Islet precursor cell (in vitro differentiated cells): ENCODE measurements around the gene NDEL1.

ENCODE experiments used
- DNase-seq: peaks from one replicate; pipeline ENCODE4 v3.0.0-alpha.2; 2018

The NDEL1 gene

GRCh38 chr17:8480011-8480976 is 44.6 kb downstream of the NDEL1 start:
- no peak for DNase-seq

DNA sequence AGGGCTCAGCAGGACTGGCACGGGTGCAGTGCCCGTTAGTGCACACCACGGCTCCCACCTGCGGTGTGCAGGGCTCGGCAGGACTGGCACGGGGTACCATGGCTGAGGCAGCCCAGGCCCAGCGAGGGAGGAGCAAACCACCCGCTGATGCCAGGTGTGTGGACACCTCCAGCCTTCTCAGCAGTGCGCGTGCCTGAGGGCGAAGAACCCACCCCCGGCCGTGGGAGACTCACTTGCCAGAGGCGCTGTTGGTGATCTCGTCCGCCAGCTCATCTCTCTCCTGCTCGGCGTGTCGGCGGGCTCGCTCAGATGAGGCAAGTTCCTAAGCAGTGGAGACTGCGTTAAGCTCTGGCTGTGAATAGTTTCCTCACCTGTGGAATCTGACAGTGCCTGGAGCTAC is 45.4 kb downstream of the NDEL1 start:
- no peak for DNase-seq

GRCh38 chr17:8481703-8482102 is 46.0 kb downstream of the NDEL1 start:
- no peak for DNase-seq

DNA sequence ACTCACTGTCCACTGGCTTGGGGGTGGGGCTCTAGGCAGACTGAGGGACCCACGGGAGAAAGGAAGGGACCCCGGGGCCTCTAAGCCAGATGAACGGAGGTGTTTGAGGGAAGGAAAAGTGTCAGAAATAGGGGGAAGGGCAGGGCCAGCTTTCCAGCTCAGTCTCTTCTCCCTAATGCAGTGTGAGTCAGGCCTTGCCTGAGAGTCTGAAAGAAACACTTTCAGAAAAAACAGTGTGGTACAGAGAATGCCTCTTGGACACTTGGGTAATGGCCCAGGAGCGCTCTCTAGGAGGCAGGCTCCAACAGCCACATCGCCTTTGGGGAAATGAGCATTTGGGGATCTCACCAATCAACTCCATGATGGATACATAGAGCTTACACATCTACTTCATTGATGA is 46.9 kb downstream of the NDEL1 start:
- no peak for DNase-seq

DNA sequence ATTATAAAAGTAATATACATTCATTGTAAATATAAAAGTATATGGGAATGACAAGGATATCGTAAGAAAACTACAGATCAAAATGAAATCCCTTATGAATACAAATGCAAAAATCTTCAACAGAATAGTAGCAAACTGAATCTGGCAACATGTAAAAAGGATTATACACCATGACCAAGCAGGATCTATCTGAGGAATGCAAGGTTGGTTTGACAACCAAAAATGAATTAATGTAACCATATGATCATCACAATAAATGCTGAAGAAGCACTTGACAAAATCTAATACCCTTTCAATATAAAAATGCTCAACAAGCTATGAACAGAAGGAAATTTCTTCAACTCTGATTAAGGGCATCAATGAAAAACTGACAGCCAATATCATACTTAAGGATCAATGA is 48.8 kb downstream of the NDEL1 start:
- no peak for DNase-seq

DNA sequence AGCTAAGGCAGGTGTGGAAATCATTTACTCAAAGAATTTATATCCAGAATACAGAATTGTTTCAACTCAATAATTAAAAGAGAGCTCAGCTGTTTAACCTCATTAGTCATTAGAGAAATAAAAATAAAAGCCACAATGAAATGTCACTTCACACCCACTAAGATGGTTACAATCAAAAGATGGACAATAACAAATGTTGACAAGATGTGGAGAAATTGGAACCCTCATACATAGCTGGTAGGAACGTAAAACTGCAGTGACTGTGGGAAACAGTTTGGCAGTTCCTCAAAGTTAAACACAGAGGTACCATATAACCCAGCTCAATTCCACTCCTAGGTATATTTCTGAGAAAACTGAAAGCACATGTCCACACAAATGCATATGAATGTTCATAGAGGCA is 49.8 kb downstream of the NDEL1 start:
- no peak for DNase-seq

- peak; percentile 47 for DNase-seq
These were observed 51.5 kb downstream of the NDEL1 start for GRCh38 chr17:8487130-8487645.

- DNase-seq = peak; percentile 45
These were observed 52.1 kb downstream of the NDEL1 start for GRCh38 chr17:8487743-8488142.

DNA sequence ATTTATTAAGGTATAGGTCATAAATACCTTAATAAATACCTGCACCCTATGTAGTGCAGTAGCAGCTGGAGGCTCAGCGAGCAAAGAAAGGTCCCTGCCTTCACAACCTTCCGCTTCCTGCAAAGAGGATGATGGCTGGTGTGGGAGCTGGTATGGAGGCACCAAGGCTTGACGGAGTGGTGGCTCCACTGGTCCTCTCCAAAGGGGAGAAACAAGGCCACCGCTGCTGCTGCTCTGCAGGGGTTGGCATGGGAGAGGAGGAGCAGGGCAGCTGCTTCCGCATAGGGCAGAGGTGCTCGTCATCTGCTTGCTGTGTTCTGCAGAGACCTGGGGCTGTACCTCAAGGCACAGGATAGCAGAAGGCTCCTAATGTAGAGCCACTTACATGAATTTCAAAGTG is 52.8 kb downstream of the NDEL1 start:
- peak; percentile 49 for DNase-seq

GRCh38 chr17:8488901-8489300 is 53.2 kb downstream of the NDEL1 start:
- DNase-seq = peak; percentile 65

GRCh38 chr17:8489841-8490240 is 54.2 kb downstream of the NDEL1 start:
- DNase-seq = no peak

DNA sequence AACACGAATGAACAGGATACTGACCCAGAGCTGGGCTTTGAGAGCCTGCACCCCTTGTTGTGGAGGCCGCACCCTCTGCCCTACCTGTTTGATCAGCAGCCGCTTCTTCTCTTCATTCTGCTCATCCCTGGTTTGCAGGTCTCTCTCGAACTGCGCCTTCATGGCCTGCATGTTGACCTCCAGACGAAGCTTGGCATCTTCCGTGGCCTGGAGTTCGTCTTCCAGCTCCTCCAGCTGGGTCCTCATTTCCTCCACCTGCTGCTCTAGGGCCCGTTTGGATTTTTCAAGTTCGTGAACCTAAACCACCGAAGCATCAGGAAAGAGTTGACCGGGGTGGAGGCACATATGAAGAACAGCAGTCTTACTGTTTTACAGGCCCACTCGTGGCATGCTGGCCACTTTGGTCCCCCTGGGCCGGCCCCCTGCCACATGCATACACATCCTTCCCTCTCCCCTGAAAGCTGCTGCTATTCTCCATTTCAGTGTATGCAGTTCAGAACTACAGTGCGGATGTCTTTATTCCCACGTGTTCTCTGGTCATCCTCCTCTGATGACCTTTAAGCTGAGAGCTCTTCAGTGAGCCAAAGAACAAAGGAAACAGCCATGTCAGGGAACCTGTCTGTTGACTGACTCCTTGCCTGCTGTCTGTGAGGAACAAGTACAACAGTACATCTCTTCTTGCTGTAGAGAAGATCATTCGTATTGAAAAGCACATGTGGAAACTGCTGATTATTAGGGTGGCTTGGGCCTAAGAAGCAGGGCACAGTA is 54.8 kb downstream of the NDEL1 start:
- DNase-seq = no peak

GRCh38 chr17:8492121-8492520 is 56.4 kb downstream of the NDEL1 start:
- peak; percentile 35 for DNase-seq

DNA sequence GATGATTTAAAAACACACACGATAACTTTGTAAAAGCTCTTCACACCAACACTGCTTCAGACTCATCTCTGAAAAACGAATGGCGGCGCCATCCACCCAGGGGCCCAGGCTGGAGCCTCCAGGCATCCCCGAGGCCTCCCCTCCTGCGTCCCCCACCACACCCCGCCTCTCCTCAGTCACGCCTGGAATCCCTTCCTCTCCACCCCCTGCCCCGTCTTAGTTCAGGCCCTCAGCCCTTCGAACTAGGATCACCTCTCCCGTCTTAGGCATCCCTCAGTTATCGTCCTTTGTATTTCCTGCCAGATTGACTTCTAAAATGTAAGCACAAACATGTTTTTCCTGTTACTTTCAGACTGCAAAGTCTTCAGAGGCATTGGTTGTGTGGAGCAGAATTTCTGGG is 58.3 kb downstream of the NDEL1 start:
- DNase-seq = peak; percentile 50

DNA sequence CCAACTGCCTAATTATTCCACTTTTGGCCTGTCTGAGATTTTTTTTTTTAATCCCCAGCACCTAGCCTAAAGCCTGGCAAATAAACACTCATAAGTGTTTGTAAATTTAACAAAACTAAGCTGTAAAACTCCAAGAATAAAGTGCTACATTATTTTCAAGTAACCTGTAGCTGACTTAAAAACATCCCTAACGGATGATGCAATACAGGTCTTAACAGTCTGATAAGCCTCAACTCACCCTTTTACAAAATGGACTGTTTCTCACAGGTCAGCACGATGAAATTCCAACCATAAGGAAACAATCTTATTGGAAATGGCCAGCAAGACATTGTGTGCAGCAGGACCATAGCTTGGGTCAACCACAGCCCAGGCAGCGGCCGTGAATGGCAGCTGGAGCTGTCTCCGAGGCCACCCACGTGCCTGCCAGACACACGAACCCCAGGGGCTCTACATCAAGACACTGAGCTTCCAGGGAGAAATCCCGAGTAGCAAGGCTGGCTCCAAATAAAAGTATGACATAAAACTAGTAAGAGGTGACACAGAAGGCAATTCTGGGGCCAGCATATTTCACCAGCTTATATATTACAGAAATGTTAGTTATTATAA is 58.9 kb downstream of the NDEL1 start:
- peak; percentile 49 for DNase-seq

DNA sequence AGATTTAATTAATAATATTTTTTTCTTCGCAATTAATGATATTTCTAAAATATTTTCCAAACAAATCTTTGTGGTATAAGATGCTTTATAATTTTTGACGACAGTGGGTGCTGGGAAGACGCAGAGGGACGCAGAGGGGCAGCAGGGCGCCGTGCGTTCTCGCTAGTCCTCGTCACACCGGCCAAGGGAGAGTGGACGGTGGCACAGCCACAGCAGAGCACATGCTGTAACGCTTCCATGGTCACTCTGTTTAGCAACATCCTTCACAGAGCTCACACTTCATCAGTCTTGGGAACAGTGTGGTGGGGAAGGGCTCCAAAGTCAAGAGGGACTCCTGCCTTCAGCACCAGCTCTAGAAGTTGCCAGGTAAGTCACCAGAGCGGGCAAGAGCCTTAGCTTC is 60.4 kb downstream of the NDEL1 start:
- DNase-seq = no peak

GRCh38 chr17:8499171-8499570 is 63.5 kb downstream of the NDEL1 start:
- DNase-seq = peak; percentile 22

GRCh38 chr17:8499614-8500013 is 63.9 kb downstream of the NDEL1 start:
- DNase-seq = peak; percentile 45

GRCh38 chr17:8500609-8501008 is 64.9 kb downstream of the NDEL1 start:
- DNase-seq = no peak

DNA sequence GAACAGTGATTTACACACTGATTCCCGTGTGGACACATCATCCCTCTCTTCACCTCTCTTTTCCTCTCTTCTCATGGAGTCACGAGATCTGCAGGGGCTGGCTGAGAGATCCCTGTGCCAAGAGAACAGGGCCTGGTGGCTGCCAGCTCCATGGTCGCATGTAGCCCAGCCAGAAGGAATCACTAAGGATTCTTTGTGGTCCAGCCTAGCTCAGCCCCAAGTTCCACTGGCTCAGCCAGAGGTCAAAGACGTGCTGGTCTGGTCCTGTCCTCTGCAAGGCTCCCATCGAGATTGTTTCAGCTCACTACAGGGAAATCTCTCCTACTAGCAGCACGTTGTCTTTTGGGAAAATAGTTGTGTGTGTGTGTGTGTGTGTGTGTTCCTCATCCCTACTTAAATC is 66.4 kb downstream of the NDEL1 start:
- peak; percentile 51 for DNase-seq

- no peak for DNase-seq
These were observed 67.7 kb downstream of the NDEL1 start for GRCh38 chr17:8503368-8503767.

DNA sequence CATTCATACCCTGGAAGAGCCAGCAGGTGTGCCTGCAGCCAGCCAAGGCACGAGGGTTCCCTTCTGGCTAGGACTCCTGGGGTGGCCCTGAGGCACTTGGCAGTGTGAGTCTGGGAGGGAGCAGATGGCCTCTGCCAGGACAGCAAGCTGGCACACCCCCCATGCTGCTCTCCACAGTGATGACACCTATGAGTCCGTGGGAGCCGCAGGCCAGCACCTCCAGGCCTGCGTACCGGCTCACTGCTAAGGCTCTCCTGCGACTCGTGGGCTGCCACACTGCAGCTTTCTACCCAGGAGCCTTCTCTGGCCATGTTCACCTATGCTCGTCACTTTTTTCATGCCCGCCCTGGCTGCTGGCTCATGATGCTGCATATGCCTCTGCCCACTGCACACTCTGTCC is 68.1 kb downstream of the NDEL1 start:
- peak; percentile 48 for DNase-seq

DNA sequence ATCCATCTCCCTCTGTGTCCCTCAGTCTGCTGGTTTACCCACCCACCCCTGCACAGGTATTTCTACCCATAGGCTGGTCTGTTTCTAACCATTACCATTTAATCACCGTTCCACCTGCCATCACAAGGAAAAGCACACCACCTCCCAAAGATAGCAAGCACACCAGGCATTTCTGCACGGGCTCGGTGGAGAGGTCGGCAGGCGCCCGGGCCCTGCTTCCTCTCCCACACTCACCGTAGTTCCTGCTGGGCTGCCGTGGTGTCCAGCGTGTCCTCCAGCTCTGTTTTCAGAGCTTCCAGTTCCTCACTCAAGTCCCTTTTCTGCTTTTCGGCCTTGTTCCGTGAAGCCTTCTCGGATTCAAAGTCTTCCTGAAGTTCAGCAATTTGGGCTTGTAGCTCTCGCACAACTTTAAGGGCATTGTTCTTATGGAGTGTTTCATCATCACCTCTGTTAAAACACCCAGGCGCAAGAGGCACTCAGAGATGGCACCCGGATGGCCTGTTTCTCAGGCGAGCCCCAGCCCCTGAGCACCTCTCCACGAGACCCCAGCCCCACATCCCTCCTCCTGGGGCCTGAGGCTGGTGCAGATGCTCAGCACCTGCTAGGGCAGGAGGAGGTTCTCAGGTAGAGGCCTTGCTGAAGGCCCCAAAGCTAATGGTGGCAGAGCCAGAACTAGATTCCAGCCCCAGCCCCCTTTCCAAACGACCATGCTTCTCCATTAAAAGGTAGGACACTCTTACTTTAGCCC is 69.0 kb downstream of the NDEL1 start:
- DNase-seq = peak; percentile 44
